ENCODE measurements around the gene SPATA17.

DNA sequence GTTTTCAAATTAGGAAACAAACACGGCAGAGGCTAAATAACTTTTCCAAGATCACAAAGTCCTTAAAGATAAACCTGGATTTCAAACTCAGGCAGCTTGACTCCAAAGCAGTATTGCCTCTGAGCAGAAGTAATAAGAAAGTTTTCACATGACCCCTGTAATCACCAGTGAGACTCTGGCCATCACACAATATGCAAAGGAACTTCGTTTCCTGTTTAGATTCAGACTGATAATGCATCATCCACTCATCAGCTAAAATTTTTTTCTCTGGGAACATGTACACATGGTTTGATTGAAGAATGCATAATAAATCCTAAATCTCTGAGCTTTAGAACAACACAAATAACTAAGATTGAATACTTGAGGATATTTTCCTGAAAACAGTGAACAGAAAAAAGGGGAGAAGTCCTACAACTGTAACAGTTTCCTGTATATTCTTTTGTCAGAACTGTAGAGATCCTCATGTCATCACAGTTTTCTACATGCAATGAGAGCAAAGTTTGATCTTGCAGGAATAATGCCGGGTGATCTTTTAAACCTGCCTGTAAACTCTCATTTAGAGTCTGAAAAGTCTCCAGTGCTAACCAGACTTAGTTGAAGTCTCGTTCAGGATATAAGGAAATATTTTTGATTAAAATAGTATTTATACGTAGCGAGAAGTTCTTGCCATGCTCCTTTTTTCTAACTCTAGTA, 225.3 kb downstream of the SPATA17 start:
- TF ChIP-seq RAD21 (IDR thresholded peaks at IDR 0.05; ENCODE audit: low read length) (no peak), SMC3 (IDR thresholded peaks at IDR 0.05; ENCODE audit: low read depth, low read length) (no peak), NFIC (IDR thresholded peaks at IDR 0.05; ENCODE audit: borderline replicate concordance) (no peak), MEF2A (IDR thresholded peaks at IDR 0.05; ENCODE audit: borderline replicate concordance, low read depth) (no peak), SIN3A (IDR thresholded peaks at IDR 0.05; ENCODE audit: borderline replicate concordance, low read depth, low read length) (no peak), FOXJ3 (CRISPR knock-in tag; IDR thresholded peaks at IDR 0.05) (no peak)
- TF ChIP-seq, protein P1, sequence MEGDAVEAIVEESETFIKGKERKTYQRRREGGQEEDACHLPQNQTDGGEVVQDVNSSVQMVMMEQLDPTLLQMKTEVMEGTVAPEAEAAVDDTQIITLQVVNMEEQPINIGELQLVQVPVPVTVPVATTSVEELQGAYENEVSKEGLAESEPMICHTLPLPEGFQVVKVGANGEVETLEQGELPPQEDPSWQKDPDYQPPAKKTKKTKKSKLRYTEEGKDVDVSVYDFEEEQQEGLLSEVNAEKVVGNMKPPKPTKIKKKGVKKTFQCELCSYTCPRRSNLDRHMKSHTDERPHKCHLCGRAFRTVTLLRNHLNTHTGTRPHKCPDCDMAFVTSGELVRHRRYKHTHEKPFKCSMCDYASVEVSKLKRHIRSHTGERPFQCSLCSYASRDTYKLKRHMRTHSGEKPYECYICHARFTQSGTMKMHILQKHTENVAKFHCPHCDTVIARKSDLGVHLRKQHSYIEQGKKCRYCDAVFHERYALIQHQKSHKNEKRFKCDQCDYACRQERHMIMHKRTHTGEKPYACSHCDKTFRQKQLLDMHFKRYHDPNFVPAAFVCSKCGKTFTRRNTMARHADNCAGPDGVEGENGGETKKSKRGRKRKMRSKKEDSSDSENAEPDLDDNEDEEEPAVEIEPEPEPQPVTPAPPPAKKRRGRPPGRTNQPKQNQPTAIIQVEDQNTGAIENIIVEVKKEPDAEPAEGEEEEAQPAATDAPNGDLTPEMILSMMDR (IDR thresholded peaks at IDR 0.05) = no peak
